Hematopoietic multipotent progenitor cell treated with erythropoietin and hydrocortisone succinate and interleukin-3 and kit ligand, for 6 days (in vitro differentiated cells): ENCODE measurements around the gene TMEM144.
A peak's percentile ranks its signal among the peaks of the same experiment; 100 is the strongest.
"Not testable (repeated sequence)": the region's sequence is repeated elsewhere in the genome, so short reads cannot be mapped to it uniquely, and the experiment has no call there.

Experiments
- DNase-seq: peaks from one replicate; pipeline ENCODE4 v3.0.0-alpha.2; 2015

Gene TMEM144

GRCh38 chr4:158239196-158239595, 28.9 kb downstream of the TMEM144 start:
- DNase-seq = no peak

- no peak for DNase-seq
Measured at GRCh38 chr4:158243071-158243470, 32.8 kb downstream of the TMEM144 start.

- no peak for DNase-seq
Measured at GRCh38 chr4:158250321-158250720, 40.0 kb downstream of the TMEM144 start.

DNA sequence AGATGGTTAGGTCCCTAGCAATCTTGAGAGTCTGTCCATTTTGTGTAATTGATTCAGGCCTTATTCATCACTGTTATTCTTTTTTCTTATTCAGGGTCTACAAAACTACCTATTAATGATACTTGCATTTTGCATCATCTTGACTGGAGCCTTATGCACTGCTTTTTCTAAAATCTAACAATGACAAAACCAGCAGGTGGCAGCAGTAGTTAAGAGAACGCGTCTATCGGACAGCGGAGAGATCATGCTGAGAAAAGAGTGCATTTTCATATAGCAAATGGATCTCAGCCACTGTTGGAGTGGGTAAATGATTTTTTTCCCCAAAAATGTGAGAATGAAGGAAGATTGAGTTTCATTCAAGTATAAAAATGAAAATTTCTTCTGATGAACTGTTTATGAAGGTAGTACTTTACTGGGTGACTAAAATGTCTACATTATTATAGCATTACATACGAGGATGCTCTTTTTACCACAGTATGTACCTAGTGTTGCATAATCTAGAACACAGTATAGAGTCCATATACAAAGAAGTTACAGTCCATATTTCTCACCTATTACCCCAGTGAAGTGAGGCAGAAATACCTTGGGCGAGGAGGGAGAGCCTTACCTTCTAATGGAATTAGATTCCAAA, 43.2 kb downstream of the TMEM144 start:
- DNase-seq = peak; percentile 86

DNA sequence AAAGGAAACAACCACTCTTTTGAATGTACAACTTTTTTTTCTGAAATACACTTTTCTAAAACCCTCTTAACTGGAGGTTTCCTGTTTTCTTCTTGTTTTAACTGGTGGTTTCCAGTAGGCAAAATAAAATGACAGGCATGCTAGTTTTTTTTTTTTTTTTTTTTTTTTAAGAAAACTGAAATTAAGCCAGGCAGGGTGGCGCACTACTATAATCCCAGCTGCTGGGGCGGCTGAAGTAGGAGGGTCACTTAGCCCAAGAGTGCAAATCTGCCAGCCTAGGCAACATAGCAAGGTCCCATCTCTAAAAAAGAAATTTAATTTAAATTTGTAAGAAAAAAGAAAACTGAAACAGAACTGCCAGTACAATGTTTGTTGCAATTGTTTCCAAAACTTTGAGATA, 44.0 kb downstream of the TMEM144 start:
- DNase-seq = no peak

- peak; percentile 82 for DNase-seq
Measured at GRCh38 chr4:158255727-158256324, 45.5 kb downstream of the TMEM144 start.

- peak; percentile 79 for DNase-seq
Measured at GRCh38 chr4:158259955-158260575, 49.8 kb downstream of the TMEM144 start.

DNA sequence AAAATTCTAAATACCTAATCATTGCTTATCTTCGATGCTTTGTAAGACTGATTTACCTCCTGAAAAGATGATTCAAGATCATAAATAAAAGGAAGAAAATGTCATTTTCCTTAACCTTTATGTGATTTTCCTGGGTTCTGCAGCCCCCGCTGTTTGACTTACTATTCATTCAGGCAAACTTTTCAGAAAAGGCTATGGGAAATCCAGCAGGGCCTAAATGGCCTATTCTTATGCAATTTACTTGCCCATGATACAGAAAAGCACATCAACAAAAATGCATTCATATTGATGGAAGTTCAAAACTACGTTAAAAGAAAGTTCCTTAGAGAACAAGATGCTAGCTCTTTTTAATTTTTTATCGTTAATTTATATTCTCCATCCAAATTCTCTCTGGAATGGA, 51.2 kb downstream of the TMEM144 start:
- DNase-seq = no peak

DNA sequence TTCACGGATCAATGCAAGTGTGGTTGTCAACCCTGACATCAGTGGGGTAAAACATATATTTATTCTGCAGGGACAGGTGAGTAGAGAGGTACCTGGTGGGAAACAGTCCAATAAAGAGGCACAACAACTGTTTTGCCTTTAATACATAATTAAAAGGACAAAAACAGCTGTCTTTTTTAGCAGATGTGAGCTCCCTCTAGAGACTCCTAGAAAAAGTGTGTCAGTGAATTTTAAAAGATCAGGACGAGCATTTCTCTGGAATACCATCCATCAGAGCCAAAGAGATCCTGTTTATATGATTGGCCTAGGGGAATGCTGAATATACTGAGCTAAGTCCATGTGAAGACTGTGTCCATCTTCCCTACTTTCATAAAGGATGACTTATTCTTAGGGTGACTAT, 58.3 kb downstream of the TMEM144 start:
- no peak for DNase-seq

DNA sequence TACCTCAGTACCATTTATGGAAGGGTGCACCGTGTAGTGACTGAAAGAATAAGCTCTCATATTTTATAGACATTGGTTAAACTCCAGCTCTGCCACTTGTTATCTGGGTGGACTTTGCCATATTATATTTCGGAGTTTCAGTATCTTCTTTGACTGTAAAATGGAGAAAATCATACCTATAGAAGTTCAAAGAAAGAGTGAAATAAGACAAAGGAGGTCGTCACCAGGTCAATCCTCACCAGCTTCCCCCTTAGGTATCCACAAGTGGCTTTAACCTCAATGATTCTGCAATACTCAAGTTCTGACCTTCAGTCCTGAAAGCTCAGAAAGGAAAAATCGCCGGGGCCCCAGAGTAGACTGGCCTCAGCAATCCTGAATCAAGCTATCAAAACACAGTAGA, 64.3 kb downstream of the TMEM144 start:
- no peak for DNase-seq

DNA sequence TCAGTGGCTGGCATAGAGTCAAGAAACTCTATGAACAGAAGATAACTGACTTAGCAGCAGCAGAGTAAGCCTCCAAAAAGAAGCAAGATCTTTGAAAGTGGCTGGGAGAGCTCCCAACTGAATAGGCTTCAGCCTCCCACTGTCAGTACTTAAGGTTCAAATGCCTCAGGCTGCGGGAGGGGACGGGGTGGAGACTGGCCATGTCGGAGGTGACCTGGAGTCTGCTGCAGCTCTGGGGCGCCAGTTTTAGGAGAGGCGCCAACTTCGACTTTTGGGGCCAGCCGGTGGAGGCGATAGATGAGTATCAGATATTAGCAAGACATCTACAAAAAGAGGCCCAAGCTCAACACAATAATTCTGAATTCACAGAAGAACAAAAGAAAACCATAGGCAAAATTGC, 67.3 kb downstream of the TMEM144 start:
- DNase-seq = no peak

DNA sequence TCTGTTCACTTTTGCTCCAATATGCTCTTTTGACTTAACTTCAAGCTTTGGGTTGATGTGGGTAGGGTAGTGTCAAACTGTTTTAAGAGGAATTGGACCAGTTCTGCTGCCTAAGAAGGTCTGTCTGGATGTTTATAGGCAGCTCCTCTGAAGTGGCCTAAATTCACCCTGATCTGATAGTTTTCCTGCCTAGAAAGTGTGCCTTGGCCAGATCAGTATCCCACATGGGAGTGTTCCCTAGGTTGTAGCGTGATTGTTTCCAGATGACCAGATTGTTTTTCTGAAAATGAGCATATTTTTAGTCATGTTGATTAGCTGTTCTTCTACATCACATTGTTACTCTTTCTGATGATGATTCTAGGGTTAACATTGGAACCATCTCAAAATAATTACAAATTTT, 68.8 kb downstream of the TMEM144 start:
- DNase-seq = not testable (repeated sequence)

DNA sequence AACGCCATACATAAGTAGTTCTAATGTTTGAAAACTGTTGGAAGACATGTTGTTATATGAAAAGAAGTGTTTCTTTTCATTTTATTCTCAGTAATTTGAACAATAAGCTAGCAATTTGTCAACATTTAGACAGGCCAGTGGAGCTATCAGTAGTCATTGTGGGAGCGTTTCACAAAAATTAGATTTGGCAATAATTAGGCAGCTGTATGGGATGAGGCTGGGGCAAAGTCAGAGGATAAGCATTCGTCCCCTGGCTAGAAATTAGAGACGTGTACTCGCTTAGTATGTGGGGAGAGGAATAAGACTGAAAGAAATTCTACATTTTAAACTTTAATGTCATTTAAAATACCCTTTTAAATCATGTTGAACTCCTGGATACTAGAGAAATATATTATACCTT, 70.6 kb downstream of the TMEM144 start:
- DNase-seq = no peak

GRCh38 chr4:158282252-158282651, 72.0 kb downstream of the TMEM144 start:
- DNase-seq = no peak

DNA sequence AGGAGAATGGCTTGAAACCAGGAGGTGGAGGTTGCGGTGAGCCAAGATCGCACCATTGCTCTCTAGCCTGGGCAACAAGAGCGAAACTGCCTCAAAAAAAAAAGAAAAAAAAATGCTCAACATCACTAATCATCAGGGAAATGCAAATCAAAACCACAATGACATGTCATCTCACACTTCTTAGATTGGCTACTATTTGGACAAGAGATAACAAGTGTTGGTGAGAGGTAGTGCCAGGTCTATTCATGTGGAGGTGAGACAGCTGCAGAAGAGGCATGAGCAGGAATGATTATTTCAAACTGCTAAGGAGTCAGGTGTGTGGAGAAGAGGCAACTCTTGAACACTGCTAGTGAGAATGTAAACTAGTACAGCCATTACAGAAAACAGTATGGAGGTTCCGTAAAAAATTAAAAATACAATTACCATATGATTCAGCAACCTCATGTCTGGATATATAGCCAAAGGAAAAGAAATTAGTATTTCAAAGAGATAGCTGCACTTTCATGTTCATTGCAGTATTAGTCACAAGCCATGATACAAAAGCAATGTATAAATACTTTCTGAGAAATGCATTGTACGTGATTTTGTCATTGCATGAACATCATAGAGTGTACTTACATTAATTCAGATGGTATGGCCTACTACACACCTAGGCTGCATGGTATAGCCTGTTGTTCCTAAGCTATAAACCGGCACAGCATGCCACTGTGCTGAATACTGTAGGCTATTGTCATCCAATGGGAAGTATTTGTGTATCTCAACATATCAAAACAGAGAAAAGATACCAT, 75.3 kb downstream of the TMEM144 start:
- DNase-seq = no peak

- DNase-seq = no peak
Measured at GRCh38 chr4:158290912-158291311, 80.6 kb downstream of the TMEM144 start.

- no peak for DNase-seq
Measured at GRCh38 chr4:158291334-158292055, 81.2 kb downstream of the TMEM144 start.

DNA sequence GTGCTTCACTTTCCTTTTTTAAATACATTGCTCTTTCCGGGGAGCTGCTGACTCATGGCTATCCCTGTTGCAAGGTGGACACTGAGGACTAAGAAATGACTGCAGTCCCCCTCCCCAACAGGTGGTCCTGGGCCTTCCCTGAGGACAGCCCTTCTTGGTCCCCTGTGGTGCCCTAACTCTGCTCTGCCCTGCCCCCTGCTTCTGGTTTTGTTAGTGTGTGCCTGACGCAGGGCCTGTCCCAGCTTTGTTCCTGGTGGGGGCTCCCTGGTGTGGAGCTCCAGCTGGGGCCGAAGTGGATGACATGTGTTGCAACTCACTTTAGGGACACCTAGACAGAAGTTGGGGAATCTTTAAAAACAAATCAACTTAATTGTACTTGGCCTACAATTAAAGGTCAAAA, 81.9 kb downstream of the TMEM144 start:
- DNase-seq = no peak

DNA sequence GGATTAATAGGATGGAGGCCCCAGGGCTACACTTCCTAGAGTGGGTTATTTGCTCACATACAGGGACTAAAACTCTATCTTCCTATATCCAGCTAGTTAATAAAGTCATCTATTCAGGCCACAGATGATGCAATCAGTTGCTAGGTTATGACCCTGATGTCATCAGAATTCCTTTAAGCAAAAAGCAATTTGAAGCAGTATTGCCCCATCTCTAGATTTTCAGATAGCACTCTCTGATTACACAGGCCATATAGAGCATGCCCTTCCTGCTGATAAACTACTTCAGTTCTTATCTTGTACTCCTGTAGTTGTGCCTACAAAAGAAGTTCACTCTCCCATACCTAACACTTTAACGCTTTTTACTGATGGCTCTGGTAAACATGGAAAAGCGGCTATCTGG, 84.8 kb downstream of the TMEM144 start:
- peak; percentile 61 for DNase-seq

- no peak for DNase-seq
Measured at GRCh38 chr4:158297866-158298265, 87.6 kb downstream of the TMEM144 start.

- no peak for DNase-seq
Measured at GRCh38 chr4:158299459-158300007, 89.2 kb downstream of the TMEM144 start.

DNA sequence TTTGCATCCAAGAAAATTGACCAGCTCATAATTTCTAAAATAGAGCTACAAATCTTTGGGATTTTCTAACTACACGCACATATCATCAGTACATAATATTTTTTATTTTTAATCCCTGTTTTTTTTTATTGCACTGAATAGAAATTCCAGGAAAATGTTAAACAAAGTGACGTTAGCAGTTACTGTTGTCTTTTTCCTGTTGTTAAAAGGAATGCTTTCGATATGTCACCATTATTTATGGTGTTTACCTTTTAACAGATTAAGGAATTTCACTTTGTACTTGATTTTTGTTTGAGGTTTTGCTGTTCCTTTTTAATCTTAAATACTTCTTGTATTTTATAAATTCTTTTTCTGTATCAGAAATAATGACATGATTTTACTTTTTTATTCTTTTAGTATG, 89.7 kb downstream of the TMEM144 start:
- DNase-seq = no peak
